Natural killer cell (primary cell): ENCODE measurements around the gene FIGLA. TPM values are rescaled to one million over a fixed set of nuclear protein-coding genes. Genes with fewer than 3 reads are reported as not detected.
A peak's percentile ranks its signal among the peaks of the same experiment; 100 is the strongest.

ENCODE experiments used
- ATAC-seq, 3 donors: fragments of 150-1000 bp in 2 of 3; fragments of 200-7000 bp in 1 of 3; cut with Tn5 transposase; 1 replicate in 1 of 3; 2 replicates in 2 of 3; pipeline ENCODE4 v1.10.0; 2021; ENCODE audit warnings: mild to moderate bottlenecking in 2 of 3, moderate library complexity in 2 of 3
- DNase-seq, 2 donors: peaks; one replicate each; pipeline versions ENCODE4 v3.0.0 to v3.0.0-alpha.2; 2013 to 2021; ENCODE audit warnings: mixed read lengths in 1 of 2
- H3K27ac ChIP-seq: one replicate; pipeline ENCODE4 v1.5.1; 2013; ENCODE audit warnings: mild to moderate bottlenecking, low read length
- H3K27me3 ChIP-seq: one replicate; pipeline ENCODE4 v1.6.1; 2013; ENCODE audit warnings: low read length; ENCODE audit not compliant: control insufficient read depth, insufficient read depth
- H3K36me3 ChIP-seq: one replicate; pipeline ENCODE4 v1.6.1; 2013; ENCODE audit warnings: low read length; ENCODE audit not compliant: control insufficient read depth, insufficient read depth
- H3K4me1 ChIP-seq: one replicate; pipeline ENCODE4 v1.6.1; 2013; ENCODE audit warnings: low read length; ENCODE audit not compliant: control insufficient read depth, insufficient read depth
- H3K4me3 ChIP-seq: one replicate; pipeline ENCODE4 v1.5.1; 2013; ENCODE audit warnings: low read length
- H3K9me3 ChIP-seq: one replicate; pipeline ENCODE4 v1.6.1; 2013; ENCODE audit warnings: low read length; ENCODE audit not compliant: control insufficient read depth, insufficient read depth
- H3K27ac Mint-ChIP-seq, 2 donors: one replicate each; pipeline ENCODE4 v1.8.0; 2022; ENCODE audit warnings: mild to moderate bottlenecking in 2 of 2, mixed read lengths in 2 of 2, moderate library complexity in 1 of 2
- H3K27me3 Mint-ChIP-seq, 2 donors: one replicate each; pipeline ENCODE4 v1.8.0; 2022; ENCODE audit warnings: low read depth in 2 of 2, mixed read lengths in 2 of 2
- H3K36me3 Mint-ChIP-seq: one replicate; pipeline ENCODE4 v1.8.0; 2022; ENCODE audit warnings: mixed read lengths
- H3K4me1 Mint-ChIP-seq, 2 donors: one replicate each; pipeline ENCODE4 v1.8.0; 2022; ENCODE audit warnings: mixed read lengths in 2 of 2
- H3K4me3 Mint-ChIP-seq: one replicate; pipeline ENCODE4 v1.8.0; 2022; ENCODE audit warnings: mild to moderate bottlenecking, moderate library complexity, mixed read lengths
- H3K9me3 Mint-ChIP-seq, 2 donors: one replicate each; pipeline ENCODE4 v1.8.0; 2022; ENCODE audit warnings: mixed read lengths in 2 of 2
- WGBS: methylation state at CpG from one replicate; pipeline ENCODE4 v1.1.7; 2013; ENCODE audit warnings: missing lambda C conversion rate; ENCODE audit not compliant: insufficient coverage; 5-methylcytosine and 5-hydroxymethylcytosine counted together
- intact Hi-C: fragments of 100-400 bp; cut with micrococcal nuclease; formaldehyde crosslinking; loops from one replicate; pipeline ENCODE4 v1.14.2; 2022
- total RNA-seq, 4 donors: library from RNA; stranded (reverse); fragments of 120-200 nt in 1 of 4; gene quantifications; one replicate each; pipeline versions ENCODE4 v1.2.3 to v1.2.4, GENCODE V29; 2013 to 2022
- TF ChIP-seq, protein P1 (sequence below): fragments of 200-600 bp; IDR thresholded peaks from one replicate; pipeline ENCODE4 v1.8.0; 2022; ENCODE audit warnings: antibody characterized with exemption

FIGLA gene
- total RNA-seq, 3 donors from 2014 or later (not counting 1 experiment from before 2014, with no cell fraction given), result not detected

DNA sequence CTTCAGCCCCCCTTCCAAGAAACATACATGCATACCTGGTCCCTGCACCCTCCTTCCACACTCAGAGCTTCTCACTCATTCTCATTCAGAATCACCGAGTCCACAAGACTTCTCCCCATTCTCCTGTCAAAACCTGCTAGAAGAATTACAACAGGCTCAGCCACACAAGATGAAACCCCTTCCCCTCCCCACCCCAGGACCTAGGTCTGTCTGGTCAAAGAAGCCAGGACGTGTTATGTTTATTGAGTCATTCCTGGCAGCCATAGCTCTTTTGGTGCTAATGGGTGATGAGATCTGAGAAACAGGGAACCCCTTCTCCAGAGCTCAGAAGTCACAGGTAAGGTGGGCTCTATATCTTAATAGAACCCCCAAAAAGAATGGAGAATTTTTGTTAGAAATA, 21.0 kb downstream of the FIGLA start:
- TF ChIP-seq, protein P1, sequence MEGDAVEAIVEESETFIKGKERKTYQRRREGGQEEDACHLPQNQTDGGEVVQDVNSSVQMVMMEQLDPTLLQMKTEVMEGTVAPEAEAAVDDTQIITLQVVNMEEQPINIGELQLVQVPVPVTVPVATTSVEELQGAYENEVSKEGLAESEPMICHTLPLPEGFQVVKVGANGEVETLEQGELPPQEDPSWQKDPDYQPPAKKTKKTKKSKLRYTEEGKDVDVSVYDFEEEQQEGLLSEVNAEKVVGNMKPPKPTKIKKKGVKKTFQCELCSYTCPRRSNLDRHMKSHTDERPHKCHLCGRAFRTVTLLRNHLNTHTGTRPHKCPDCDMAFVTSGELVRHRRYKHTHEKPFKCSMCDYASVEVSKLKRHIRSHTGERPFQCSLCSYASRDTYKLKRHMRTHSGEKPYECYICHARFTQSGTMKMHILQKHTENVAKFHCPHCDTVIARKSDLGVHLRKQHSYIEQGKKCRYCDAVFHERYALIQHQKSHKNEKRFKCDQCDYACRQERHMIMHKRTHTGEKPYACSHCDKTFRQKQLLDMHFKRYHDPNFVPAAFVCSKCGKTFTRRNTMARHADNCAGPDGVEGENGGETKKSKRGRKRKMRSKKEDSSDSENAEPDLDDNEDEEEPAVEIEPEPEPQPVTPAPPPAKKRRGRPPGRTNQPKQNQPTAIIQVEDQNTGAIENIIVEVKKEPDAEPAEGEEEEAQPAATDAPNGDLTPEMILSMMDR, result no peak
- Histone ChIP-seq H3K9me3 (no peaks in the 10 kb centered on the region), H3K4me3 (no peak overlapping the region), H3K36me3 (no peaks in the 10 kb centered on the region), H3K27me3 (peaks cover 26% of the 10 kb centered on the region), H3K27ac (no peak overlapping the region), H3K4me1 (peaks cover 14% of the 10 kb centered on the region)
- H3K9me3 Mint-ChIP-seq, result no peaks in the 10 kb centered on the region
- 73% methylated on average over 2 of the region's 2 CpGs for WGBS
- peaks cover 68% of the 10 kb centered on the region in 2 donors for H3K27me3 Mint-ChIP-seq
- DNase-seq (no peak), ATAC-seq (no peak)
- H3K4me3 Mint-ChIP-seq, result peak overlapping the region; percentile 84
- H3K4me1 Mint-ChIP-seq, result peaks cover 19 to 22% of the 10 kb centered on the region in 2 donors
- H3K36me3 Mint-ChIP-seq, result no peaks in the 10 kb centered on the region
- intact Hi-C loops, result no loop called here
- H3K27ac Mint-ChIP-seq, result no peak overlapping the region

- ATAC-seq (no peak), DNase-seq (no peak)
- H3K4me1 ChIP-seq, result peaks cover 14% of the 10 kb centered on the region
- no peak overlapping the region for H3K27ac ChIP-seq
- H3K4me3 ChIP-seq, result no peak overlapping the region
- 59% methylated on average over 4 of the region's 7 CpGs for whole genome bisulfite sequencing
- H3K36me3 ChIP-seq, result no peaks in the 10 kb centered on the region
- H3K9me3 Mint-ChIP-seq, result no peaks in the 10 kb centered on the region
- H3K9me3 ChIP-seq, result no peaks in the 10 kb centered on the region
- H3K4me1 Mint-ChIP-seq, result peaks cover 19 to 22% of the 10 kb centered on the region in 2 donors
- no peaks in the 10 kb centered on the region for H3K36me3 Mint-ChIP-seq
- peak overlapping the region; percentile 84 for H3K4me3 Mint-ChIP-seq
- peaks cover 26% of the 10 kb centered on the region for H3K27me3 ChIP-seq
- peaks cover 60 to 62% of the 10 kb centered on the region in 2 donors for H3K27me3 Mint-ChIP-seq
- H3K27ac Mint-ChIP-seq, result peak overlapping the region in 1 of 2 donors; percentile 9
- intact Hi-C loops, result no loop called here
- TF ChIP-seq, protein P1, result no peak
Measured at GRCh38 chr2:70768590-70769085, 21.8 kb downstream of the FIGLA start.

DNA sequence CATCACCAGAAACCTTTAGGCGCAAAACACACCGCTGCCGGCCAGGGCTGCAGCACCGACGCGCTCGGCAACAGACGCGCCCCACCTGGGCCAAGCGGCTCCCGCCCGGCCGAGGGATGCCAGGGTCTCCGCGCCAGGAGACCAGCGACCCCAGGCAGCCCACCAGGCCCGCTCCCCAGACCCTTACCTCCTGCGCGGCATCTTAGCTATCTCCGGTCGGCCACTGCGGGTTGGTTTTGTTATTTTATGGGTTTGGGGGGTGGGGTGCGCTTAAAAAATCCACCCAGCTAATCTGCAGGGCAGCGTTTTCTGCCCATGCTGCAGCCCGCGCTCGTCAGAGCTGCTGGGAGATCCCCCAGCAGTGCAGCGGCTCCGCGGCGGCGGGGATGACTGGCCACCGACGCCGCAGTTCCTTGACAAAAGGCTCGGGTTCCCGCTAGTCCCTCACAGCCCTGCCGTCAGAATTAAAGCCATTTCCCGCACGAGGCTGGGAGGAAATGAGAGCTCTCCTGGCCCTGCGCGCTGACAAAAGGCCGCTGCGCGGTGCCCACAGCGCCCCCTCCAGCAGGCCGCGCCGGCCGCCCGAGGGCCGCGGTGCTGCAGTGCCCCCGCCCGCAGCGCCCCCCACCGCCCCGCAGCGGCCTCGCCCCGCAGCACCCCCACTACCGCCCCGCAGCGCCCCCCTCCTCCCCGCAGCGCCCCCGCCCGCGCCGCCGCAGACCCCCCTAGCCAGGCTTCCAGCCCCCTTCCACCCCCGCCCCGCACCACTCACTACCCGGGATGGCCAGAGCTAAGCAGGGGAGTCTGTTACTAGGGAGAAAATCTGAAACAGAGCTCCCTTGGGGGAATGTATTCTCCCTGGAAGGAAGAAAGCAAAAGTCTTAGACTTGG, 22.5 kb downstream of the FIGLA start, which contains the start of gene ADD2:
Gene ADD2, minus strand, starts transcription at position 502 of the 891 bp plus-strand sequence. CDS start 61,792 bp downstream, outside the sequence.
- H3K27ac Mint-ChIP-seq, result peak within 1 kb of the TSS in 1 of 2 donors; percentile 67
- intact Hi-C loops, result no loop called here
- WGBS, result under 1% methylated on average over 55 of the region's 74 CpGs
- H3K4me3 Mint-ChIP-seq, result peak within 1 kb of the TSS; percentile 90
- TF ChIP-seq, protein P1, result peak; percentile 21
- ATAC-seq (peak; percentile 74 to 88 (median 85)), DNase-seq (peak; percentile 50 to 68)
- peaks cover 19 to 22% of the 10 kb centered on the region in 2 donors for H3K4me1 Mint-ChIP-seq
- Histone ChIP-seq H3K9me3 (no peaks in the 10 kb centered on the region), H3K4me3 (peak within 1 kb of the TSS; percentile 34), H3K36me3 (no peaks in the 10 kb centered on the region), H3K27ac (no peak within 1 kb of the TSS), H3K4me1 (peaks cover 14% of the 10 kb centered on the region), H3K27me3 (peaks cover 23% of the 10 kb centered on the region)
- no peaks in the 10 kb centered on the region for H3K9me3 Mint-ChIP-seq
- peaks cover 53 to 58% of the 10 kb centered on the region in 2 donors for H3K27me3 Mint-ChIP-seq
- H3K36me3 Mint-ChIP-seq, result no peaks in the 10 kb centered on the region
